ENCODE measurements around the gene DDX4.

- no peak for TF ChIP-seq YY1 (IDR thresholded peaks at IDR 0.05; ENCODE audit: insufficient read depth, insufficient read length)
- no peak for TF ChIP-seq SUZ12 (IDR thresholded peaks at IDR 0.05; ENCODE audit: extremely low read depth, insufficient read depth, insufficient read length)
- TF ChIP-seq ZNF274 (IDR thresholded peaks at IDR 0.05; ENCODE audit: low read depth, low read length): no peak
These were observed 43.6 kb upstream of the DDX4 start for GRCh38 chr5:55694152-55694830.

Data from NT2/D1 (cell line).